GM21619 (cell line): ENCODE measurements around the gene DOCK7.
"Not testable (repeated sequence)": the region's sequence is repeated elsewhere in the genome, so short reads cannot be mapped to it uniquely, and the experiment has no call there.

ENCODE experiments used
- ATAC-seq: cut with Tn5 transposase; IDR thresholded peaks from one replicate; pipeline ENCODE4 v1.9.1; 2021; ENCODE audit not compliant: unreplicated experiment

The DOCK7 gene, protein sequence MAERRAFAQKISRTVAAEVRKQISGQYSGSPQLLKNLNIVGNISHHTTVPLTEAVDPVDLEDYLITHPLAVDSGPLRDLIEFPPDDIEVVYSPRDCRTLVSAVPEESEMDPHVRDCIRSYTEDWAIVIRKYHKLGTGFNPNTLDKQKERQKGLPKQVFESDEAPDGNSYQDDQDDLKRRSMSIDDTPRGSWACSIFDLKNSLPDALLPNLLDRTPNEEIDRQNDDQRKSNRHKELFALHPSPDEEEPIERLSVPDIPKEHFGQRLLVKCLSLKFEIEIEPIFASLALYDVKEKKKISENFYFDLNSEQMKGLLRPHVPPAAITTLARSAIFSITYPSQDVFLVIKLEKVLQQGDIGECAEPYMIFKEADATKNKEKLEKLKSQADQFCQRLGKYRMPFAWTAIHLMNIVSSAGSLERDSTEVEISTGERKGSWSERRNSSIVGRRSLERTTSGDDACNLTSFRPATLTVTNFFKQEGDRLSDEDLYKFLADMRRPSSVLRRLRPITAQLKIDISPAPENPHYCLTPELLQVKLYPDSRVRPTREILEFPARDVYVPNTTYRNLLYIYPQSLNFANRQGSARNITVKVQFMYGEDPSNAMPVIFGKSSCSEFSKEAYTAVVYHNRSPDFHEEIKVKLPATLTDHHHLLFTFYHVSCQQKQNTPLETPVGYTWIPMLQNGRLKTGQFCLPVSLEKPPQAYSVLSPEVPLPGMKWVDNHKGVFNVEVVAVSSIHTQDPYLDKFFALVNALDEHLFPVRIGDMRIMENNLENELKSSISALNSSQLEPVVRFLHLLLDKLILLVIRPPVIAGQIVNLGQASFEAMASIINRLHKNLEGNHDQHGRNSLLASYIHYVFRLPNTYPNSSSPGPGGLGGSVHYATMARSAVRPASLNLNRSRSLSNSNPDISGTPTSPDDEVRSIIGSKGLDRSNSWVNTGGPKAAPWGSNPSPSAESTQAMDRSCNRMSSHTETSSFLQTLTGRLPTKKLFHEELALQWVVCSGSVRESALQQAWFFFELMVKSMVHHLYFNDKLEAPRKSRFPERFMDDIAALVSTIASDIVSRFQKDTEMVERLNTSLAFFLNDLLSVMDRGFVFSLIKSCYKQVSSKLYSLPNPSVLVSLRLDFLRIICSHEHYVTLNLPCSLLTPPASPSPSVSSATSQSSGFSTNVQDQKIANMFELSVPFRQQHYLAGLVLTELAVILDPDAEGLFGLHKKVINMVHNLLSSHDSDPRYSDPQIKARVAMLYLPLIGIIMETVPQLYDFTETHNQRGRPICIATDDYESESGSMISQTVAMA (N-terminal part only)

DNA sequence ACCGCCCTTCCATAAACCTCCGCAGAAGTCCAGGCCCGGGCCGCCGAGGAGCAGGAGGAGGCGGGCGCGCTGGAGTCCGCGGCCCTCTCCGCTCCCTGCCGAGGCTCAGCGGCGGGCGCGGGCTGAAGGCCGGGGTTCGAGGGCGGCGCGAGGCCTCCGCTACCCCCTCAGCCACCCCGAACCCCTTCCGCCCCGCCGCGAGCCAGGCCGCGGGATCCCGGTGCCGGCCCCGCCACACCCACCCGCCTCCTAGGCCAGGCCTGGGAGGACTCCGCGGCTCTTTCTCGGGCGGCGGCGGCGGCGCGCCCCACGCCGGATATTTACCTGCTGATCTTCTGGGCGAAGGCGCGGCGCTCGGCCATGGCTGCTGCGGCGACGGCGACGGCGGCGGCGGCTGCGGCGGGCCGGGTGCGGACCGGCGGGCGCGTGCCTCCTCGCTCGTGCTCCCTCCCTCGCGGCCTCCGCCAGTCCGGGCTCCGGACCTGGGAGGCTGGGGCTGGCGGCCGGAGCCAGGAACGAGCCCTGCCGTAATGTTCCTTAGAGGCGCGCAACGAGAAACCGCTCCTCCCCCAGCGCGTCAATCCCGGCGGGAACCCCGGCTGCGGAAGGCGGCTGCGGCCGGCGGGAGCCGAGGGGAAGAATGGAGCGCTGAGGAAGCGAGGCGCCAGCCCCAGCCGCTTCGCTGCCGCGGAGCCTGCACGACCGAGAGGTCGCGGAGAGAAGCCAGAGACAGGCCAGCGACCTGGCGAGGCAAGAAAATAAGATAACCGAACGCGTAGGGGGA, at the start of gene DOCK7:
DOCK7 (minus strand) TSS at position 484 of the 784 bp plus-strand sequence; CDS start at position 362, 122 bp downstream.
- ATAC-seq, result peak; percentile 71

DNA sequence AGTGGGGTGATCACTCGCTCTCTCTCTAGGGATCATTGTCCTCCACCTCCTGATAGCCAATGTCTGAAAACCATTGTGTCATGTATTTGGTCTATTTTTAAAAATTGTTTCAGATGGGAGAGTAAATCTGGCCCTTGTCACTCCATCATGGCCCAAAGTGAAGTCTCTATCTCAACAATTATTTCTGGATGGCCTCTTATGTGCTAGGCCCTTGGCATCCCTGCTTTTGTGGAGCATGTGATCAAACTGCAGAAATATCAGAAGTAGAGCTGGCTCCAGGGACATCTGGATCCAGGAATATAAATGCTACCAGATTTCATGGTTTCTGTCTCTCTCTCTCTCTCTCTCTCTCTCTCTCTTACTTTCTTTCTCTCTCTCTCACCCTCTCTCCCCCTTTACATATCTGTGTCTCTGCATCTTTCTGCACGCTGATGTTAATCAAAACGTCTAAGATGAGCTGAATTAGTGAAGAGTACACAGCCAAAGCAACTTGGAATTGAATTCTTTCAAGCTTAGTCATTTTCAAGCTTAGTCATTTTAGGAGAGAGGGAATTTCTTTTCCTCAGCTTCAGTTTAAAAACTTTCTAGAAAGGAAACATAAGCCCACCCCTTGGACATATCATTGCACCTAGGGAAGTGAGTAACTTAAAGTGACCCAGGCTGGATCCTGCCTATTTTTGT, 47.4 kb upstream of the DOCK7 start:
- ATAC-seq, result no peak

DNA sequence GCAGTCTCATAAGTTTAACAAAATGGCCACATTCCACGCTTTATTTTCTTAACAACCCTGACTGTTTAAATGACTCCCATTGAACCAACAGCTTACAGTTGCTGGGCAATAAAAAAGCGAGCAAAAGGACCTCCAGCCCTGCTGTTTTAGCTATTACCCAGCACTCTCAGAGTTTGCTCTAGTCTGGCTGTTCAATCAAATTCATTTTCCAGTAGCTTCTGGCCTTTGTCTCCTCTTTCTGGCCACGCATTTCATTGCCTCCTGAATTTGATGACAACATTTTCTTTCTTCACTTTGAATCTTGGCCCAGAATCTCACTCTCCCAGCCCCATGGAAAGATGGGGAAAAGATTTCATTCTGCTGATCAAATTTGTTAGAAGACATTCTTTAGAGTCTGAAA, 44.1 kb upstream of the DOCK7 start:
- no peak for ATAC-seq

DNA sequence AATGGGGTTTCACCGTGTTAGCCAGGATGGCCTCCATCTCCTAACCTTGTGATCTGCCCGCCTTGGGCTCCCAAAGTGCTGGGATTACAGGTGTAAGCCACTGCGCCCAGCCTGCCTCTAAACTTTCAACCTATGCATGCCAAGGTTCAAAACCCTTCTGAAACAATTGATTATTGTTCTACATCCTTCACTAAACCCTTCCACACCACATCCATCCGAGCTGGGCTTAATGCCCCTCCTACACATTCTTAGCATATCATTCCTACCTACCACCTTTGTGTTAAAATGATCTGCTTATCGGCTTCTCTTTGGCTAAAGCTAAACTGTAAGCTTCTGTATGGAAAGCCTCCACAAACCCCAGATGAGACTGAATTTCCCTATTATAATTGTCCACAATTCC, 40.8 kb upstream of the DOCK7 start:
- no peak for ATAC-seq

DNA sequence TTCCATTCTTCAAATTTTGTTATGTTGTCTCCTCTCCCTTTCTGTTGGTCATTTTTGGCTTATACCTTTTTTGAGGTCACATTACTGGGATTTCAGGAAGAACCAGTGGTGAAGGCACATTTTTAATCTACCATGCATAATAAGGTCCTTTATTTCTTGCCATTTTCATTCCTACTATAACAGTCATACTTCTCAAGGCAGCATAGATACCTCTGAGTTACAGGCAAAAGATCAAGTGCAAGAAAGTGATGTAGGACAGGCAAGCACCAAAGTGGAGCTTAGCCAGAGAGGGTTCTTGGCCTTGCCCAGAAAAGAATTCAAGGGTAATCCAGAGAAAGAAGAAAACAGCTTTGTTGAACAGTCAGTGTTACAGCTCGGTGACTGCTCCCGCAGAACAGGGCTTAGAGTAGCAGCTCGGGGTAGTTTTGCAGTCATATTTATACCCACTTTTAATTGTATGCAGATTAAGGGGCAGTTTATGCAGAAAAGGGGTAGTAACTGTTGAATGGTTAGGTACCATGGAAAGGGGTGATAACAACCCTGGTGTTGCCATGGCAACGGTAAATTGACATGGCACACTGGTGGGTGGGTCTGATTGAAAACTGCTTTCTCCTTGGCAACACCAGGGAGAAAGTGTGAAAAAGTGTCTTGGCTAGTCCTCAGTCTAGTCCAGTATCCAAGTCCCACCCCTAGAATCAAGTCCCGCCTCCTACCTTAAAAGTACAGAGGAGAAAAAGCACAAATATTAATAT, 39.6 kb upstream of the DOCK7 start:
- no peak for ATAC-seq

DNA sequence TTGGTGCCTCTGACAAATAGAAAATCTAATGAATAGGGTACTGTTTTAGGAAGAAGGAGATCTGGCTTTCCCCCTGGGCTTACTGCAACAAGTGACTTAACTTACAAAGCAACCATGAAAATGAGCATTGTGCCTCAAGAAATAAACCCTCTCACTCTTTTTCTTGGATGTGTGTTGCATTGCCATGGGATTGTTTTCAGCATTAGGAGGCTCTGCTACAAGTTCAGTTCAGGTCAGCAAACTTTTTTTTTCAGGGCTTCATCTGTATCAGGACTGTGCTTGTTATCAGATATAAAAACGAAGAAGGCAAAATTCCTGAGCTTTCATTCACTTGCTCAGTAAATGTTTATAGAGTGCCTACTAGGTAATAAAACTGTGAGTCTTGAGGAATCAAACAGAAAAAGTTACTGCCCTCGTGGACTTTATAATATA, 37.8 kb upstream of the DOCK7 start:
- ATAC-seq, result no peak

DNA sequence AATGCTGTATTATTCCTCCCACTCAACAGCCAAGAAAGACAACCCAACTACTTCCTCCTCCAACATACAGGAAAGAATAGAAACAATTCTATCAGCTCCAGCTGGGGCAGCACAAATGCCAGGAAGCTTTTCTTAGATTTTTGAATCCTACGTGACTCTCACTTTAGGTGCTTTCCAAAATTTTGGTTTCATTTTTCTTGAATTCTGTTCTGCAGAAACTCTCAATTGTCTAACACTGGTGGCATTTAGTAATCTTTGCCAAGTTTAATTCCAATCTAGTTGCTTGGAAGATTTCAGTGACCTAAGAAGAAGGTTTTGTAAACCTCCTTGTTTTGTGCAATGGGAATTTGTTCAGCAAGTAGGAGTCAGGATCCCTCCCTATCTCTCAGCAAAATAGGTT, 37.1 kb upstream of the DOCK7 start:
- ATAC-seq, result no peak

DNA sequence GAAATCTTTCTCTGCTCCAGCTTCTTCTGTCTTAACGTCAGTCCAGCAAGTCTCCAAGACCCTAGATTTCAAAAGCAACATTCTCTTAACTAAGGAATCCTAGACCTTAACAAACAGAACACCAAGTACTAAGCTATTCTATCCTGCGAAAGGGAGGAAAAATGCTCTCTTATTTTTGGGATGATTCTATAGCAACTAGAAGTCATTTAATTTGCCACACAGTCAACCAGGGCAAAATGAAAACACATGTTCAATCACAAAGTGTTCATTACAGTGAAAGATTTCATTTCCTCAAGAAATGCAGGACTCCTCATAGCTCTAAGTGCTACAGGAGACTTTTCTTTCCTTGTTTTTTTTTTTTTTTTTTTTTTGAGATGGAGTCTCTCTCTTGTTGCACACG, 36.2 kb upstream of the DOCK7 start:
- no peak for ATAC-seq

DNA sequence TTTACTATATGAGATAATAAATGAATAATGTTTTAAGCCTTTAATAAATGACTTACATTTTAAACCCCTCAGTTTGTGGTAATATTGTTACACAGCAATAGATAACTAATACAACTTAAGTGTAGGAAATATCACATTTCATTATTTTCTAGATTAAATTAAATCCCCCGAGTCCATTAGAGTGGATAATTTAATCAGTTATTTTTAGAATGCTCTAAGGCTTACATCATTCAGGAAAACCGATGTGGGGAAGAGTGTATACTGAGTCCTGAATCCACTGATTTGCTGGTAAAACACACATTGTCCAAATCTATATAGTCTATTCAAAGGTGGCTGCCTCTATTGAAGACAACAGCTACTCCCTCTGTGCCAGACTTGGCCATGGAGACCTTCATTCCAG, 35.7 kb upstream of the DOCK7 start:
- no peak for ATAC-seq

DNA sequence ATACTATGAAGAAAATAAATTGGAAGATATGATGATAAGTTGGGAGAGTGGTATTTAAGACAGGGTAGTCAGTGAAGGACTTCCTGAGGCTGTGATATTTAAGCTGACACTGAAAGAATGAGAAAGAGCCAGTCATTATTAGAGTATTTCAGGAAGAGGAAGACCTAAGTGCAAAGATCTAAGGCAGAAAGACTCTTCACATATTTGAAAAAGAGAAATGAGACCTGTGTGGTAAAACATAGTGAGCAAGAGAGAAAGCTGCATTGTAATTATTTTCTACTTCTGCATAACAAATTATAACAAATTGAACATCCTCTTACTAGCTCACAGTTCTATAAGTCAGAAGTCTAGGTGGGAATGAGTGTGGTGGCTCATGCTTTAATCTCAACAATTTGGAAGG, 34.6 kb upstream of the DOCK7 start:
- peak; percentile 81 for ATAC-seq

DNA sequence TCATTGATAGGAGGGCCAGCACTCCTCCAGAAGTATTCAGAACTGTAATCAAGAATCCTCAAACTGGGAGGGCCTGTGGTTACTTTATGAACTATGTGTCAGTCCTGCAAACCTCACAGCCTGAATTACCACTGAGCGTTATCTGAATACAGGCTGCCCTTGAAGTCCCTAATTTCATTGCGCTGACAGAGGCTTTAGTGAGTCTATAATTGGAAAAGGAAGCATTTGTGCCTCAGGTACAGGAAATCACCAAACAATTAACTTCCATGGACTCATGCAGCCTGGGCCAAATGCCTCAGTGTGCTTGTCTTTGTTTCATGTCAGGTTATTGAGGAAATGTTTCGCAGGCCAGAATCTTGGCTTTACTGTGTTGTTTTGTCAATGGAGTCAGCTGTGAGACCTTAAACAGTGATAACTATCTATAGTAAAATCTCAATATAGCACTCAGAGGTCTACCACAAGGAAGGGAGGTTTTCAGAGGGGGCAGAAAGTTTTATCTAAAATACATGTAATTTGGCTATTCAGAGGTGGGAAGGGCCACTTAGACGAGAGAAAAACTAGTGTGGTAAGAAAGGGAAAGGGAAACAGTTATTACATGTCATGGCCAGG, 32.9 kb upstream of the DOCK7 start:
- ATAC-seq, result no peak

DNA sequence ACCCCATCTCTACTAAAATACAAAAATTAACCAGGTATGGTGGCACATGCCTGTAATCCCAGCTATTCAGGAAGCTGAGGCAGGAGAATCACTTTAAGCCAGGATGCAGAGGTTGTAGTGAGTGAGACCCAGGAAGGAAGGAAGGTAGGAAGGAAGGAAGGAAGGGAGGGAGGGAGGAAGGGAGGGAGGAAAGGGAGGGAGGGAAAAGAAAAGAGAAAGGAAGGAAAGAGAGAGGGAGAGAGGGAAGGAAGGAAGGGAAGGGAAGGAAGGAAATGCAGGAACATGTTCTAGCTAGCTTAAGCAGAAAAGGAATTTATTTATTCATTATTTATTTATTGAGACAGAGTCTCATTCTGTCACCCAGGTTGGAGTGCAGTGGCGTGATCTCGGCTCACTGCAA, 30.2 kb upstream of the DOCK7 start:
- ATAC-seq, result not testable (repeated sequence)

DNA sequence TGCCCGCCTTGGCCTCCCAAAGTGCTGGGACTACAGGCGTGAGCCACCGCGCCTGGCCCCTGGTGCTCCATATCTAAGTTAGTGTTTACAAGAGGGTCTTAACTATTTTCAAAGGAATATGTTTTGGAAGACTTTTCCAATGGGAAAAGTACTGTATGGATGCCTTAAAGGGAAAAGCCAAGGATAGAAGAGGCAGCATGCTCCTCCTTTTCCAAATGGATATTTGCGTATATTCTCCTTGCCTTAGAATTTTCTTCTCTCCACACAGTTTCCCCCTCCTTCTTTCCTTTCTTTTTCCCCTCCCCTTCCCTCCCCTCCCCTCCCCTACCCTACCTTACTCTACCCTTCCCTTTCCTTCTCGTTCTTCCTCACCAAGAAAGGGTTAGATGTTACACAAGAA, 29.3 kb upstream of the DOCK7 start:
- no peak for ATAC-seq

DNA sequence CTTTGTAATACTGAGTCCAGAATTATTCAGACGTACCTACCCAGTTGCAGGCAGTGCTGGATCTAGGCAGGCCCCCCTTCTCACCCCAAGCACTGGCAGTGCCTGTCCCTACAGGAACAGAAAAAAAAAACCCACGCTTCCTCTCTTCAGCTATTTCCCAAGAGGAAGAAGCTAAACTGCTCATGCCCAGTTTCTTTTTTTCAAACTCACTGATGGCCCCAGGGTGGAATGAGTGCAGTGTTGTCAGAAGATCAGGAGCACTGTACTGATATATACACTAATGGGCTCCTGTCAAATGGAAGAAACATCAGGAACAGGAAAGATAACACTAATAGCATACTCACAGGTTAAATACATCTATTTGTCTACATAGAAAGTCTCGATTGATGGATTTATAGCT, 28.2 kb upstream of the DOCK7 start:
- ATAC-seq, result no peak

DNA sequence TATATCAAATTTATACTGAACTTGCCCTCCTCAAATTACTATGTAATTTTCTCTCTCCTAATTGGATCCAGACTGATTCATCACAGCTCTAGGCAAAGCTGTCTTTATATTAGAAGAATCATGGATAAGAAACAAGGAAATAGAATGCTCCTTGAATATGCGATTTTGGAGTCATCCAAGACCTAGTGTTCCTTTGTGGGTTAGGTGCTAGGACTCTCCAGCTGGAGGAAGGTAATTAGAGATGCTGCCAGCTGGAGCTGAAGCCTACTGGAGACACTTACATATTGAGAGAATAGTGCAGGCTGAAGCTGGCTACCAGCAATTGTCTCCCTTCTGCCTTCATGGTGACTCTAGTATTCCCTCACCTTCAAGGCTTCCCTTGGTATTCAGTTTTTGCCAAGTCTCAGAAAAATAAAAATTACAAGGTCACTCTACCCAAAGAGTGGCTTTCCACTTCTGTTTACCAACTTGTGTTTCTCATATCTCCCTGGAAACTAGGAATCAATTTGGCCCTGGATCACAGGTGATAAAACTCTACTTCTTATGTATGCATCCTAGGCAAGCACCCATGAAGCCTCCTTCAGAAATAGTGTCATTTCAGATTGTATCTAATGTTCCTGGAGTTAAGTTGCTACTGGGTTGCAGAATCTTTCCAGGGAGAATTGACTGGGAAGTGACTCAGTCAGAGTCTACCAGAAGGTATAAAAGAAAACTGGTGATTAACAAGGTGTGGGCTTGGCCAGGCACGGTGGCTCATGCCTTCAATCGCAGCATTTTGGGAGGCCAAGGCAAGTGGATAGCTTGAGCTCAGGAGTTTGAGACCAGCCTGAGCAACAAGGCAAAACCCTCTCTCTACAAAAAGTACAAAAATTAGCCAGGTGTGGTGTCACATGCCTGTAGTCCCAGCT, 24.4 kb upstream of the DOCK7 start:
- ATAC-seq, result no peak

DNA sequence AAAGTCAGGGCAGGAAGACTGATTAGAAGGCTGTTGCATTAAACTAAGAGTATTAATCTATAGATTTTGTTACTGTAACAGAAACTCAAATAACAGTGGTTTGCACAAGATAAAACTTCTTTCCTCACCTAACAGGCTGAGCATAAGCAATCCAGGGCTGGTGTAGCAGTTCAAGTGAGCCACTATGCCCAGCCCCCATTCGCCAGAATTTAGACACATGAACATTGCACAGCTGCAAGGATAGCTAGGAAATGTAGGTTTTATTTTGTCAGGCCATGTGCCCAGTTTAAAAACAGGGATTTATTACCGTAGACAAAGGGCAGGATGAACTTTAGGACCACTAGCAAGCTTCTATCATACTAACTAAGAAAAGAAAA, 19.5 kb upstream of the DOCK7 start:
- no peak for ATAC-seq

DNA sequence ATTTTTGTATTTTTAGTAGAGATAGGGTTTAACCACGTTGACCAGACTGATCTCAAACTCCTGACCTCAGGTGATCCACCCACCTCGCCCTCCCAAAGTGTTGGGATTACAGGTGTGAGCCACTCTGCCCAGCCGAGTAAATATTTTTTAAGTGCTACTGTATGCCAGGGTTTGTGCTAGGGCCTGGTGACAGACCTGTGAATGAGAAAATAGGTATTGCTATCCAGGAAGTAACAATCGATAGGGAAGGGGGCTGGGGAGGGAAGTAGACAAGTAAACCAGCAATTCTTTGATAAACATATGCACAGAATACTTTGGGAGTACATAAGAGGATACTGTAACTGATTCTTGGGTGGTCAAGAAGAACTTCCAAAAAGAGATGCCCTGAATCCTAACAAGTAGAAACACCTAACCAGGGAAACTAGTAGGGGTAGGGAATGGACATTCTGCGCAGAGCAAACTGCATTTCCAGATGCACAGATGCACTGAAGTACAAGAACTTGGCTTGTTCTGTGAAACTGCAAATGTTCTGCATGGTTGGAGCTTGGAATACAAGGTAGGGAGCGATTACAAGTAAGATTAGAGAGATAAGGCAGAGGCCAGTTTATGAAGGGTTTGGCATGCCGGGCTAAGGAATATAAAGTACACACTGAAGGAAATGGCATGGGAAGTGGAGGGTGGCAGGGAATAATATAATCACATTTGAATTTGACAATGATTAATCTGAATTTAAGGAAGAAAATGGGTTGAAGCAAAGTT, 19.0 kb upstream of the DOCK7 start:
- no peak for ATAC-seq
